Hematopoietic multipotent progenitor cell treated with erythropoietin and hydrocortisone succinate and interleukin-3 and kit ligand, for 4 days (in vitro differentiated cells): Measurements from ENCODE around the gene MROH2A.

Experiments used
- DNase-seq: peaks from one replicate; pipeline ENCODE4 v3.0.0-alpha.2; 2015

The MROH2A gene

DNA sequence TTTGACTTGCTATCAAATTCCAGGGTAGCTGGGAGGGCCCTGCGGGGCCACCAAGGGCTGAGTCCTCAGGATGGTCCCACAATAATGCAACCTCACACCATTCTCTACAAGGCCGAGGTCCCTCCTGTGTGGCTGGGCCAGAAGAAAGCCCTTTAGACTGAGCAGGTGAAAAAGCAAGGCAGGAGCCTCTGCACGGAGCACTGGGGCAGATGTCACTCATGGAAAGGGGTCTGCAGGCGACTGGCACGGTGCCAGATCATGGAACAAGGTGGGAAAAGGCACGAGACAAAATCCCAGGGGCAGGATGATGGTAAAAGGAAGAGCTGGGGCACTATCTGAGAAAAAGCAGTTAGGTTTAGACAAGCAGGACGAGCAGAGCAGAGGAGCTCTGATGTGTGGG, 60.1 kb downstream of the MROH2A start:
- DNase-seq: no peak

DNA sequence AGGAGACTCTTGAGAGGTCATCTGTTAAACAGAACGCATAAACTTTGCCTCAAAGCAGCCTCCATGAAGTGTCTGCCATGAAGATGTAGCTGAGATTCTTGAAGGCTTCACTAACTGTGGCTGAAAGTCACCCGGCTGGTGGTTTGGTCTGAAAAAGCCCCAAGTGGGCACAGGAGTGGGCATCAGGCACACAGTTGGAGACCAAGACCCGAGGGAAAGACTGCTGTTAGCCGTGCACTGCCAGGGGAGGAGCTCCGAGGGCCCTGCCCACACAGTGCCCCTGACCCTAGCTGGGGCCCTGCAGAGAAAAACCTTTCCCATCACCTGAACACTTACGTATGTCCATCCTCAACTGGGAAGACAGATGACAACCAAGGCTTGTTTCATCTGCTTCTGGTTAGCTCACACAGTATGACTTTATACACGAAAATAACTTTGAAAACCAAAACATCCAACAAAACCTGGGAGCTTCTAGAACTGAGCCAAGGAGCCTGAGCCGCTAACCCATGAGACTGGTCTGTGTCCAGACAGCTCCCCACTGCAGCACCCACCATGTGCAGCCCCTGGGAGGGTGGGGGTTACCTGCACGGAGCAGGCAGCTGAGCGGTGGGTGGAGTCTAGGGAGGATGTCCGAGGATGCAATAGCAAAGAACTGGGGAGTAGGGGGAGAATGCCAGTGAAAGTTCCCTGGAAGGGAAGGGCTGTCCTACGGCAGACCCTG, 60.8 kb downstream of the MROH2A start:
- DNase-seq: no peak

GRCh38 chr2:233839447-233839820, 61.3 kb downstream of the MROH2A start:
- no peak for DNase-seq

DNA sequence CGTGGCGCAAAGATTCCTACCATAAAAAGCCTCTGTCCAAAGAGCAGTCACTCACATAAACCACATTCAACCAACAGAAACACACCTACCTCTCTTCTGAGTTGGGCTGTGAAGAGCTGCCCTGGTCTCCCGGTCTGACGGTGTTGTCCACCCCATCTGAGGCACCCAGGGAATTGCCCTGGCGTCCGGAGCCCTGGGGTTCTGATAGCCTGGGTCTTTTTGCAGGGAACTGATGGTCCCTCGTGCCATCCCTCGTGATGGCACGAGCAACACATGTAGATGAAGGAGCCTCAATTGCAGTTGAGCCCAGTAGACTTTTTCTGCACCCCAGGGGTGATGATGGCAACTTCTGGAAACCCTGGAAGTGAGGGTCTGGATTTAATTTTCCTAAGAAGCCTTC, 62.4 kb downstream of the MROH2A start:
- DNase-seq: no peak

DNA sequence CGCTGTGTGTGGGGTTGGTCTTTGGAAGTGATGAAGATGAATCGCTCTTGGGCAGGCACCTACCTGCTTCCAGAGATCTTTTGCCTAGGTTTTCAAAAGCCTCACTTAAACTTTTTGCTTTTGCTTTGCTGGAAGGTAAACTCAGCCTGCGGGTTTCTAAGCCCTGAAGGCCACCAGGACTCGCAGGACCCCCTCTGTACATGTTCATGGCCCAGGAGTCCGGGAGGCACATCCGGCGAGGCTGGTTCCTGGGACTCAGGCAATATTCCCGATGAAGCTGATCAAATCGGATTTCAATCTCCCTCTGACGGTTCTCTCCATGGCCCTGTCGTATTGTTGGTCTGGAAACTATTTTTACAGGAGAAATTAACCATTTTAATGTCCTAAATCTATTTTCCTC, 63.1 kb downstream of the MROH2A start:
- DNase-seq: no peak

- no peak for DNase-seq
These were observed 66.1 kb downstream of the MROH2A start for GRCh38 chr2:233844064-233844807.

- DNase-seq: no peak
These were observed 66.7 kb downstream of the MROH2A start for GRCh38 chr2:233844836-233845235.

GRCh38 chr2:233845301-233846060, 67.4 kb downstream of the MROH2A start:
- no peak for DNase-seq

DNA sequence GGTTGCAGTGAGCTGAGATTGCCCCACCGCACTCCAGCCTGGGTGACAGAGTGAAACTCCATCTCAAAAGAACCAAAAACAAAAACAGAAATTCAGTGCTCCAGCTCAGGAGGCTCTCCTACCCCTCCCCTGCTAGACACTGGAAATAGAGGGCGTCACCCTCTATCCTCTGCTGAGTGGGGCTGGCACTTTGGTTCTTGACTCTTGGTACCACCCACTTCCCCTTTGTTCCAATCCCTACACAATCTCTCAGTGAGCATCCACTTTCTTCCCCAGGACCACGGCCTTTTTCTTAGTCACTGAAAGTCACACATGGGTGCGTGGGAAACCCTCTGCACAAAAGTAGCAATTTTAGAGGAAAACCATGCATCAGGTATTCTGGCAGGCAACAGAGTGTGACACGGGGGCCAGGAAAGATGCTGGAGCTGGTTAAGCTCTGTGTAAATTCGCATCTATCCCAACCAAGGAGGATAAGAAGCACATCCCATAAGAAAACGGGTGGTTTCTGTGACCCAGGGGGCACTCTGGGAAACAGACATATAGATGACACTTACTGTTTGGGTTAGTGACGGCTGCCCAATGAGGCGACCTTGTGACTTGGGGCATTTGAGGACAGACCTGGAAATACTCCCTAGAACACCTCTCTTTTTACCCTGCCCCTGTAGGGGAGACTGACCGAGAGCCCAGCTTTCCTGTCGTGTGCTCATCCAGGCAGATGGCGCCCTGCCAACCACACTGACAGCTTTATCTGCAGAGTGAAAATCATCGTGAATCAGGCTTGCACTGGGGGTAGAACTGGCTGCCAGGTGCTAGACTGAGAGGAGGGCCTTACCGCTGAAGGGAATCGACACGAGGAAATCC, 68.5 kb downstream of the MROH2A start:
- DNase-seq: peak; percentile 48

GRCh38 chr2:233847248-233847898, 69.2 kb downstream of the MROH2A start:
- no peak for DNase-seq

GRCh38 chr2:233848276-233848675, 70.1 kb downstream of the MROH2A start:
- no peak for DNase-seq

DNA sequence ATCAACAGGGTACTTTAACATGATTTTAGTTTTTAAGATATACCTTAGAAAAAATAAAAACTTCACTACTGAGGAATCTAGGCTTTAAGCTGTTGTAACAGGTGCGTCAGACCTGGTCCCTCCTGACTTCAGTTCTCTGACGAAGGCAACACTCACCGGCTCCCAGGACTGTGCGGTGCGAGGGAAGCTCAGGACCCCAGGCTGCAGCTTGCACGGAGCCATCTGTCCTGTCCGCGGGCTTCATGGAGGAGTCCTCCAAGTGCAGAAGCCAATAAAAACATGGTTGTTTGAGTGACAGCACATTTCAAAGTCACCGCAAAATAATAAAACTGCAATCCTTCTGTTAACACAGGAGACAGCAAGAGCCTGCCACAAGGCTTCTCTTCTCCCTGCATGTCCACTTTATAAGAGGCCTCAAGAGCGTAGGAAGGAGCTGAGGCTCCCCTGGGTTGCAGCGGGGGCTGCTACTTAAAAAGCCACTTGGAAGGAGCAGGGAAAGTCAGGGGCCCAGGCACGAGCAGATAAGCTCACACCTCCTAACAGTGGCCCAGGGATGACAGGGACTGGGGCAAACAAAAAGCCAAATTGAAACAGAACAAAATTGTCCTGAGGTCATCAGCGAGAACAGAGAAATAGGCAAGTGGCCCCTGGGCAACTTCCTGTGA, 71.6 kb downstream of the MROH2A start:
- no peak for DNase-seq

GRCh38 chr2:233850745-233851144, 72.6 kb downstream of the MROH2A start:
- DNase-seq: no peak

DNA sequence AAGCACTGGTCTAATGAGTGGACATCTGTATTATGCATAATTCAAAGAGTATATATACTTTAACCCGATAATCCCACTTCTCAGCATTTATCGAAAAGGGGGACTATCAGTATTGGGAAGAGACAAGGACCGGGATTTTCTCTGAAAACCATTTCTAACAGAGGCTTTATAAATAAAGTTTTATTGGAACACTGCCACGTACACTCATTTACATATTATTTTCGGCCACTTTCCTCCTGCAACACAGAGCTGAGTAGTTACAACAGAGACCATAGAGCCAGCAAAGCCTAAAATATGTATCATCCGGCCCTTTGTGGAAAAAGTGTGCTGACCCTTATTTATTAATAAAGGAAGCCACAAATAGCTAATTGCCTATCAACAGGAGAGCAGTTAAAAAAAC, 73.0 kb downstream of the MROH2A start:
- DNase-seq: no peak

GRCh38 chr2:233852056-233852455, 73.9 kb downstream of the MROH2A start:
- peak; percentile 85 for DNase-seq

DNA sequence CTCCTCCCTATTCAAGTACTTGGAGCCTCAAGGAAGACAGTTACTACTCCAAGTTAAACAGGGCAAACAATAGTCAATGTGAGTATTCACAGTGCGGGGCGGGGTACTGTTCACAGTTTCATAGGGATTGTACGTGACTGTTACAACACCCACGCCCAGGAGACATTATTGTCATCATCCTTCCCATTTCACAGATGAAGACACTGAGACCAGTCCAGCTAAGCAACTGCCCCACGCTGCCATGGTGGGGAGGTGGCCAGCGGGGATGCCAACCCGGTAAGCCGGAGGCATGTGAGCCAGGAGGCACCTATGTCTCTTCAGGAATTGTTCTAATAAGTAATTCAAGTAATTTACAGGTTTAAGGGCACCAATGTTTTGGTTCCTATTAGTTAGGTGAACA, 75.2 kb downstream of the MROH2A start:
- DNase-seq: no peak

DNA sequence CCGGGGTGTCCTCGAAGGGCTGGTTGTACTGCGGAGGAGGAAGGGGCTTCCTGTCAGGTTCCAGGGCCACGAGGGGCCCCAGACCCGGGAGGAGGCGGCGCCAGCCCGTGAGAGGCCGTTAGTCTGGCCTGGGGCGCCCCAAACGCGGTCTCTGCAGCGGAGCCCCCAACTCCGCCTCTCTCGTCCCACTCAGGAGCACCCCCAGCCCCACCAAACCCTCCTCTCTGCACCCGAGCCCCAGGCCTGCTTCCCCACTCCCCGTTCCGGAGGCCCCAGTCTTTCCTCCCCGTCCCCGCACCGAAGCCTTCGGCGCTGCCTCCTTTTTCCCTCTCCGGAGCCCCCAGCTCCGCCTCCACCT, 75.7 kb downstream of the MROH2A start:
- no peak for DNase-seq

GRCh38 chr2:233854241-233854981, 76.3 kb downstream of the MROH2A start, which contains the start of gene HJURP:
TSS of gene HJURP (minus strand) at chr2:233854535. CDS start at chr2:233854500, 35 bp downstream.
- DNase-seq: peak; percentile 99

GRCh38 chr2:233855345-233855744, 77.2 kb downstream of the MROH2A start:
- DNase-seq: no peak

DNA sequence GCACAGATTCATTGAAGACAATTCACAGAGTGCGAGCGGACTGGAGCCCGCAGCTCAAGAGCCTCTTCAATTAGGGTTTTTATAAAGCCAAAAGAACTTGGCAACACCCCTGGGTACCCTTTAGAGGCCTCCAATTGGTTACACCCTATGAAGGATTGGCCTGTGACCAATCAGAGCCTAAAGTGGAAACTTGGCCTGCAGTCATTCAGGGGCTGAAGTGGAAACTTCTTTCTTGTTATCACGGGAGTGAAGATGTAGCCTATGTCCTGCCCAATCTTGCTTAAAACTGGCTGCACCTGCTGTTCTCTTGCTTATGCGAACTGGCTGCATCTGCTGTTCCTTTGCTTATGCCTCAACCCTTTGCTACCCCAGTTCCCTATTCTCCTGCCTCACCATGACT, 78.1 kb downstream of the MROH2A start:
- DNase-seq: peak; percentile 64
